Parathyroid adenoma (tissue), 2 donors: ENCODE data around the gene UGT1A8.

Experiments used
- H2AFZ ChIP-seq: fragments of 300-600 bp; sonication (generic); one replicate; pipeline ENCODE4 v1.7.0; 2017; ENCODE audit warnings: antibody characterized with exemption, mild to moderate bottlenecking
- H3K27ac ChIP-seq: fragments of 300-600 bp; sonication (generic); one replicate; pipeline ENCODE4 v1.7.0; 2017
- H3K27me3 ChIP-seq: fragments of 300-600 bp; sonication (generic); one replicate; pipeline ENCODE4 v1.7.0; 2017; ENCODE audit warnings: low read length; ENCODE audit not compliant: control insufficient read depth, insufficient read depth
- H3K36me3 ChIP-seq: fragments of 300-600 bp; sonication (generic); one replicate; pipeline ENCODE4 v1.7.0; 2017; ENCODE audit warnings: low read length; ENCODE audit not compliant: control insufficient read depth, insufficient read depth
- H3K4me1 ChIP-seq: fragments of 300-600 bp; sonication (generic); one replicate; pipeline ENCODE4 v1.7.0; 2017; ENCODE audit warnings: control low read depth
- H3K4me2 ChIP-seq: fragments of 300-600 bp; sonication (generic); one replicate; pipeline ENCODE4 v1.7.0; 2017; ENCODE audit warnings: low read length
- H3K4me3 ChIP-seq: fragments of 300-600 bp; sonication (generic); one replicate; pipeline ENCODE4 v1.7.0; 2017; ENCODE audit warnings: low read depth, low read length
- H3K79me2 ChIP-seq: fragments of 300-600 bp; sonication (generic); one replicate; pipeline ENCODE4 v1.7.0; 2017; ENCODE audit warnings: control low read depth
- H3K9ac ChIP-seq: fragments of 300-600 bp; sonication (generic); one replicate; pipeline ENCODE4 v1.7.0; 2017; ENCODE audit warnings: mild to moderate bottlenecking
- H3K9me3 ChIP-seq: fragments of 300-600 bp; sonication (generic); one replicate; pipeline ENCODE4 v1.7.0; 2017; ENCODE audit warnings: low read length; ENCODE audit not compliant: control insufficient read depth
- TF ChIP-seq, protein P1 (sequence below): fragments of 300-600 bp; sonication (generic); IDR thresholded peaks from one replicate; pipeline ENCODE4 v1.7.0; 2017; ENCODE audit warnings: antibody characterized with exemption, mild to moderate bottlenecking
- donor health status: primary hyperparathyroidism.

UGT1A8 gene

GRCh38 chr2:233807215-233807865 lies 189.9 kb downstream of the UGT1A8 start:
- Histone ChIP-seq H3K27me3 (no peaks in the 10 kb centered on the region), H3K4me1 (no peaks in the 10 kb centered on the region), H2AFZ (no peak overlapping the region), H3K79me2 (no peaks in the 10 kb centered on the region), H3K9me3 (no peaks in the 10 kb centered on the region), H3K4me2 (no peak overlapping the region), H3K36me3 (no peaks in the 10 kb centered on the region), H3K9ac (no peak overlapping the region), H3K4me3 (no peak overlapping the region), H3K27ac (no peak overlapping the region)
- TF ChIP-seq, protein P1, sequence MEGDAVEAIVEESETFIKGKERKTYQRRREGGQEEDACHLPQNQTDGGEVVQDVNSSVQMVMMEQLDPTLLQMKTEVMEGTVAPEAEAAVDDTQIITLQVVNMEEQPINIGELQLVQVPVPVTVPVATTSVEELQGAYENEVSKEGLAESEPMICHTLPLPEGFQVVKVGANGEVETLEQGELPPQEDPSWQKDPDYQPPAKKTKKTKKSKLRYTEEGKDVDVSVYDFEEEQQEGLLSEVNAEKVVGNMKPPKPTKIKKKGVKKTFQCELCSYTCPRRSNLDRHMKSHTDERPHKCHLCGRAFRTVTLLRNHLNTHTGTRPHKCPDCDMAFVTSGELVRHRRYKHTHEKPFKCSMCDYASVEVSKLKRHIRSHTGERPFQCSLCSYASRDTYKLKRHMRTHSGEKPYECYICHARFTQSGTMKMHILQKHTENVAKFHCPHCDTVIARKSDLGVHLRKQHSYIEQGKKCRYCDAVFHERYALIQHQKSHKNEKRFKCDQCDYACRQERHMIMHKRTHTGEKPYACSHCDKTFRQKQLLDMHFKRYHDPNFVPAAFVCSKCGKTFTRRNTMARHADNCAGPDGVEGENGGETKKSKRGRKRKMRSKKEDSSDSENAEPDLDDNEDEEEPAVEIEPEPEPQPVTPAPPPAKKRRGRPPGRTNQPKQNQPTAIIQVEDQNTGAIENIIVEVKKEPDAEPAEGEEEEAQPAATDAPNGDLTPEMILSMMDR, result no peak

DNA sequence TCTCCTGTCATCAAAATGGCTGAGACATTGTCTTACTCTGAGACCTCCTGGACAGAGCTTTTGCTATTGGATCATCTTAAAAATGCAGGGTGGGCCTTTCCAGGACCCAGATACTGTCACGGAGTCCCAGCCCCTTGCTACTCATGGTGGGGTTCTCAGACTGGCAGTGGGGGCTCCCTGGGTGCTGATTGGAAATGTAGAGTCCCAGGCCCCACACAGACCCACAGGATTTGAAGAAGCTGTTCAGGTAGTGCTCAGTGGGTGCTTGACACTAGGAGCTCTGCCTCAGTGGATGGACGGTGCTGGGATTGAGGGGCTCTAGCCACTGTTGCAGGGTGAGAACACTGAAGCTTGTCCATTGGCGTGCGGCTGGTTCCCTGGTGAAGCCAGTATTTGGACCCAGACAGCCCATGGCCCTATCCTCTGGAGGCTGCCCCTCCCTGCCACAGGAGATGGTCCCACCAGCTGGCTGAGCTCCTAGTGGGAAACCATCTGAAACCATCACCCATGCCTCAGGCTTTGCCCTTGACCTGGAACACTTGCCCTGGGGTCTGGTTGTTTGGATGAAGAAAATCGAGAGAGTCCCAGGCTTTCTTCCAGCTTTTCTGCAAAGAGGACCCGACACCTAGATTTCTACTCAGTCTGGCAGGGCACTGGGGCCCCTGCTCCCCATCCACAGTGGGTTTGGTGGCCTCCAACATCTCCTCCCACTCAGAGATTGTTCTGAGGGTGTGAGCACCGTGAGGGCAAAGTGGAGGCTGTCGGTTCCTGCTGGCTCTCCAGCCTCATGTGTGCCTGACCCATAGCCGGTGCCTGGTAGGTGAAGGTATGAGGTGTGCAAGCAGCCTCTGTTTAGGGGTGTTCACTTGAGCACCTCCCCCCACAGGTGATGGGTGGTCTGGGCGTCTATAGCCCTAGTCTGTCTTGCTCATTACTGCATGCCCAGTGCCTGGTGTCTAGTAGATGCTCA lies 190.8 kb downstream of the UGT1A8 start:
- H3K9ac ChIP-seq, result no peak overlapping the region
- H3K4me3 ChIP-seq, result no peak overlapping the region
- H3K4me2 ChIP-seq, result no peak overlapping the region
- H3K79me2 ChIP-seq, result no peaks in the 10 kb centered on the region
- no peak overlapping the region for H3K27ac ChIP-seq
- H2AFZ ChIP-seq, result no peak overlapping the region
- no peaks in the 10 kb centered on the region for H3K27me3 ChIP-seq
- no peaks in the 10 kb centered on the region for H3K9me3 ChIP-seq
- TF ChIP-seq, protein P1, result no peak
- H3K4me1 ChIP-seq, result no peaks in the 10 kb centered on the region
- H3K36me3 ChIP-seq, result no peaks in the 10 kb centered on the region

GRCh38 chr2:233810385-233810784 lies 193.0 kb downstream of the UGT1A8 start:
- H2AFZ ChIP-seq, result no peak overlapping the region
- no peak overlapping the region for H3K9ac ChIP-seq
- no peak overlapping the region for H3K4me2 ChIP-seq
- H3K9me3 ChIP-seq, result no peaks in the 10 kb centered on the region
- H3K27ac ChIP-seq, result no peak overlapping the region
- H3K36me3 ChIP-seq, result no peaks in the 10 kb centered on the region
- H3K79me2 ChIP-seq, result no peaks in the 10 kb centered on the region
- TF ChIP-seq, protein P1, result no peak
- H3K4me3 ChIP-seq, result no peak overlapping the region
- no peaks in the 10 kb centered on the region for H3K4me1 ChIP-seq
- H3K27me3 ChIP-seq, result no peaks in the 10 kb centered on the region

GRCh38 chr2:233811087-233811486 lies 193.7 kb downstream of the UGT1A8 start:
- Histone ChIP-seq H3K4me3 (no peak overlapping the region), H3K36me3 (no peaks in the 10 kb centered on the region), H3K27ac (no peak overlapping the region), H2AFZ (no peak overlapping the region), H3K9me3 (no peaks in the 10 kb centered on the region), H3K9ac (no peak overlapping the region), H3K4me1 (no peaks in the 10 kb centered on the region), H3K27me3 (no peaks in the 10 kb centered on the region), H3K79me2 (no peaks in the 10 kb centered on the region), H3K4me2 (no peak overlapping the region)
- TF ChIP-seq, protein P1, result no peak
